Measurements from ENCODE around the gene TUBB2B.

GRCh38 chr6:3261921-3262320 is 34.5 kb upstream of the TUBB2B start:
- TF ChIP-seq CTCF (IDR thresholded peaks at IDR 0.05) (no peak), EZH2 (IDR thresholded peaks at IDR 0.05; ENCODE audit: borderline replicate concordance, insufficient read depth, low read depth, low read length, poor library complexity, severe bottlenecking) (no peak)
